H1 (cell line): ENCODE data around the gene GBE1. TPM values are rescaled to one million over a fixed set of nuclear protein-coding genes. Genes with fewer than 3 reads are reported as not detected.

Source experiments
- PHF8 ChIP-seq: fragments of 200-600 bp; sonication (generic); conservative IDR thresholded peaks from 2 replicates; pipeline ENCODE4 v1.7.1; 2012; ENCODE audit warnings: low read depth, mild to moderate bottlenecking, inconsistent platforms, low read length, moderate library complexity
- POU5F1 ChIP-seq: IDR thresholded peaks from 2 replicates; pipeline ENCODE4 v1.6.1; 2011; ENCODE audit warnings: low read depth, mild to moderate bottlenecking, low read length, moderate library complexity
- TCF12 ChIP-seq: IDR thresholded peaks from 2 replicates; pipeline ENCODE4 v1.6.1; 2011; ENCODE audit warnings: low read depth, mild to moderate bottlenecking, low read length
- polyA plus RNA-seq, 7 experiments: library from polyadenylated mRNA; depleted of rRNA in 3 of 7; stranded (reverse) in 5 of 7; unstranded in 2 of 7; fragments of >200 nt in 5 of 7; fragments of 200-250 nt in 2 of 7; gene quantifications; 1 replicate in 5 of 7; 2 replicates in 1 of 7; 4 replicates in 1 of 7; pipeline versions ENCODE4 v1.2.1 to v1.2.3, GENCODE V29; 2011 to 2013; ENCODE audit warnings: missing spikeins in 2 of 7, mixed read lengths in 2 of 7
- total RNA-seq: library from RNA; stranded (reverse); fragmentation: NEBNext Ultra II Directional; extraction: Animal tissue kit (Norgen Biotek cat#: 25700); gene quantifications from 2 replicates; pipeline ENCODE4 v1.2.1, GENCODE V29; 2021

The GBE1 gene
- total and polyA plus RNA-seq, 2 of the 8 experiments (the other 6 are each of a cell fraction or from before 2014, with no cell fraction given): 3.3 to 7.3 TPM

- TF ChIP-seq TCF12 (no peak), POU5F1 (no peak), PHF8 (no peak)
Observed at GRCh38 chr3:81466201-81466560, 295.3 kb downstream of the GBE1 start (continued).
